ENCODE measurements around the gene NCOA6. TPM values are rescaled to one million over a fixed set of nuclear protein-coding genes. Genes with fewer than 3 reads are reported as not detected.
"Not testable (repeated sequence)": the region's sequence is repeated elsewhere in the genome, so short reads cannot be mapped to it uniquely, and the experiment has no call there.

The NCOA6 gene
- total and polyA plus RNA-seq, 7 donors = 5.6 to 15.7 (median 11.0) TPM

- no peak for DNase-seq
- Histone ChIP-seq H3K4me3 (no peak overlapping the region), H3K27me3 (ENCODE audit: insufficient read depth in 3 of 3, low read length in 2 of 3) (no peaks in the 10 kb centered on the region), H3K36me3 (ENCODE audit: insufficient read depth in 1 of 2, low read depth in 1 of 2) (peaks cover 18 to 99% of the 10 kb centered on the region in 2 donors), H3K4me1 (no peaks in the 10 kb centered on the region), H3K9me3 (no peaks in the 10 kb centered on the region), H3K27ac (no peak overlapping the region)
- intact Hi-C loops (cut with DNase I) = no loop called here
- TF ChIP-seq CTCF (IDR thresholded peaks at IDR 0.05) = no peak
- WGBS, 3 donors = 93 to 100% (median 96%) methylated on average over 1 of the region's 1 CpG
- no peak for ATAC-seq
Observed at GRCh38 chr20:34743039-34743438, 82.4 kb downstream of the NCOA6 start.

DNA sequence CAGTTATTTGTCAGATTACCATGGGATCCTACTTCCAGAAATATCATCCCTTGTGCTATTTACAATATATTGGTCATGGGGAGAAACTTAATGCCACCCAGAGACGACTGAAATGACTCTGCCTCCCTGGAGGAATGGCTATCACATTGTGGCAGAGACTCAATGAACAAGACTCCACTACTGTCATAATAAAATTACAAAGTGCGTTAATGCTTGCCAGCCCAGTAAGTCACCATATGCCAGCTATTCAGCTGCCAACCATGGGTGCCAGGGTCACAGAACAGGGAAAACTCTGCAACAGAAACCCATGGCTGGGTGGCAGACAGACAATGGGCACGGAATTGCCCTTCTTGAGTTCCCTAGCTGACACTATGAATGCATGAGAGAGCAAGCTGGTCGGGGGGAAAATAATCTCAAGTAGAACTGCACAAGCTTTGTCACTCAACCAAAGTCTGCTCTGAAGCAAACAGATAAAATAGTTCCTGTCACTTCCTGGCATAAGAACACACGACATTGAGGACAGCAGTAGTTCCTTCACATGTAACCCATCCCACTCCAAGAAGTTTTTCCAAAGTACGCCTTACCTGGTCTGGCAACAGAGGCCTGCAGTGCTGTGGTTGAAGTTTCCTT lies 89.2 kb downstream of the NCOA6 start:
- peak; percentile 27 to 74 for DNase-seq
- no peaks in the 10 kb centered on the region for H3K27me3 ChIP-seq (ENCODE audit: insufficient read depth in 3 of 3, low read length in 2 of 3)
- H3K4me3 ChIP-seq = no peak overlapping the region
- no peaks in the 10 kb centered on the region for H3K9me3 ChIP-seq
- WGBS, 3 donors = 25 to 48% (median 35%) methylated on average over 6 of the region's 6 CpGs
- peak; percentile 91 to 95 (median 94) for ATAC-seq
- H3K36me3 ChIP-seq (ENCODE audit: insufficient read depth in 1 of 2, low read depth in 1 of 2) = peaks cover 3 to 58% of the 10 kb centered on the region in 2 donors
- H3K4me1 ChIP-seq = peaks cover 36% of the 10 kb centered on the region
- H3K27ac ChIP-seq = peak overlapping the region; percentile 81
- intact Hi-C loops (cut with DNase I) = no loop called here
- no peak for TF ChIP-seq CTCF (IDR thresholded peaks at IDR 0.05)

- no peak for DNase-seq
- intact Hi-C loops (cut with DNase I) = no loop called here
- H3K27me3 ChIP-seq (ENCODE audit: insufficient read depth in 3 of 3, low read length in 2 of 3) = no peaks in the 10 kb centered on the region
- 20 to 50% (median 33%) methylated on average over 1 of the region's 1 CpG for WGBS, 3 donors
- H3K4me3 ChIP-seq = no peak overlapping the region
- no peak for TF ChIP-seq CTCF (IDR thresholded peaks at IDR 0.05)
- no peak for ATAC-seq
- H3K27ac ChIP-seq = no peak overlapping the region
- no peaks in the 10 kb centered on the region for H3K9me3 ChIP-seq
- H3K4me1 ChIP-seq = peaks cover 36% of the 10 kb centered on the region
- peaks cover 0 to 59% of the 10 kb centered on the region in 2 donors for H3K36me3 ChIP-seq (ENCODE audit: insufficient read depth in 1 of 2, low read depth in 1 of 2)
Observed at GRCh38 chr20:34732523-34732922, 92.9 kb downstream of the NCOA6 start.

GRCh38 chr20:34729416-34729815 lies 96.0 kb downstream of the NCOA6 start:
- no peak for TF ChIP-seq CTCF (IDR thresholded peaks at IDR 0.05)
- Histone ChIP-seq H3K4me1 (peaks cover 18% of the 10 kb centered on the region), H3K27ac (no peak overlapping the region), H3K36me3 (ENCODE audit: insufficient read depth in 1 of 2, low read depth in 1 of 2) (peaks cover 0 to 80% of the 10 kb centered on the region in 2 donors), H3K4me3 (no peak overlapping the region), H3K9me3 (no peaks in the 10 kb centered on the region), H3K27me3 (ENCODE audit: insufficient read depth in 3 of 3, low read length in 2 of 3) (no peaks in the 10 kb centered on the region)
- ATAC-seq = no peak
- intact Hi-C loops (cut with DNase I) = no loop called here
- 71 to 95% (median 77%) methylated on average over 2 of the region's 2 CpGs for WGBS, 3 donors
- DNase-seq = no peak

DNA sequence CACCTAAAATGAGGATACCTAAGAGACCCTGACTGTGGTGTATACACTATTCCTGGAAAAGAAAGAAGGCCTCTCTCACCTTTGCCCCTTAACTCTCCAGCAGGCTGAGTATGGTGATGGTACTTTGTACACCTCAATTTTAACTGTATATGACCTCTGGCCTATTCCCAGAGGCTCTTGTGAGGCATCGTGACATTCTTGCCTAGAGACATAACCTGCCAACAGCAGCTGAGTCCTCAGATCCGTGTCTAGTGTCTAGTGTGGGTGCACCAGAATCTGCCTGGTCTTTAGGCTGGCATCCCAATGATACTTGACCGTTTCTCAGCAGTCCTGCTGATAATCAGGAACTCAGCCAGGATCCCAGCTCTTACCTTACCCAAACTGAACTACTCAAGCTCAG lies 101.3 kb downstream of the NCOA6 start:
- DNase-seq (no peak), ATAC-seq (peak in 2 of 4 donors; percentile 11 to 43)
- H3K9me3 ChIP-seq = no peaks in the 10 kb centered on the region
- H3K27ac ChIP-seq = no peak overlapping the region
- WGBS, 3 donors = 29 to 48% (median 36%) methylated on average over 3 of the region's 3 CpGs
- intact Hi-C loops (cut with DNase I) = no loop called here
- H3K36me3 ChIP-seq (ENCODE audit: insufficient read depth in 1 of 2, low read depth in 1 of 2) = peaks cover 0 to 86% of the 10 kb centered on the region in 2 donors
- TF ChIP-seq CTCF (IDR thresholded peaks at IDR 0.05) = no peak
- H3K27me3 ChIP-seq (ENCODE audit: insufficient read depth in 3 of 3, low read length in 2 of 3) = no peaks in the 10 kb centered on the region
- peaks cover 11% of the 10 kb centered on the region for H3K4me1 ChIP-seq
- H3K4me3 ChIP-seq = no peak overlapping the region

- H3K27ac ChIP-seq; H3K4me3 ChIP-seq; DNase-seq; H3K27me3 ChIP-seq (ENCODE audit: insufficient read depth in 3 of 3, low read length in 2 of 3); H3K9me3 ChIP-seq; intact Hi-C loops (cut with DNase I): not testable (repeated sequence)
- 59 to 75% (median 66%) methylated on average over 3 of the region's 3 CpGs for WGBS, 3 donors
- peak in 2 of 4 donors; percentile 35 to 40 for ATAC-seq
- Histone ChIP-seq H3K36me3 (ENCODE audit: insufficient read depth in 1 of 2, low read depth in 1 of 2) (peaks cover 0 to 82% of the 10 kb centered on the region in 2 donors), H3K4me1 (peaks cover 11% of the 10 kb centered on the region)
Observed at GRCh38 chr20:34722560-34722959, 102.9 kb downstream of the NCOA6 start.

Data from psoas muscle (tissue), 8 donors.